ENCODE data around the gene PPIP5K2.

DNA sequence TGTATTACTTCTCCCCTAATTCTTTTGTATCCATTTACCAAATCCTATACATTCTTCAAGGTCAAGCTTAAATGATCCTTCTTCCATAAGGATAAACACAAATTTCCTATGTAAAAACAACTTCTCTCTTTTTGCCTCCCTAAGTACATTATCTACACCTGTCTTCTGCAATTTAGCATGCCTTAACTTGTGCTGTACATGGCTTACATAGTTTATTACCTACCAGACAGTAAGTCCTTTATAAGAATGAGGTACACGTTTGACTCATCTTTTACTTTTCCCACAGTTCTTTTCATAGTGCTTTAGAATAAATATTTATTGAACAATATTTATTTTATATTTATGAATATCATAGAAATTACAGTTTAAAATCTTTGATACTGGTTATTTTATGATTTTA, 33.6 kb upstream of the PPIP5K2 start:
- no peak for TF ChIP-seq POLR2A (IDR thresholded peaks at IDR 0.05)
- TF ChIP-seq, protein P1, sequence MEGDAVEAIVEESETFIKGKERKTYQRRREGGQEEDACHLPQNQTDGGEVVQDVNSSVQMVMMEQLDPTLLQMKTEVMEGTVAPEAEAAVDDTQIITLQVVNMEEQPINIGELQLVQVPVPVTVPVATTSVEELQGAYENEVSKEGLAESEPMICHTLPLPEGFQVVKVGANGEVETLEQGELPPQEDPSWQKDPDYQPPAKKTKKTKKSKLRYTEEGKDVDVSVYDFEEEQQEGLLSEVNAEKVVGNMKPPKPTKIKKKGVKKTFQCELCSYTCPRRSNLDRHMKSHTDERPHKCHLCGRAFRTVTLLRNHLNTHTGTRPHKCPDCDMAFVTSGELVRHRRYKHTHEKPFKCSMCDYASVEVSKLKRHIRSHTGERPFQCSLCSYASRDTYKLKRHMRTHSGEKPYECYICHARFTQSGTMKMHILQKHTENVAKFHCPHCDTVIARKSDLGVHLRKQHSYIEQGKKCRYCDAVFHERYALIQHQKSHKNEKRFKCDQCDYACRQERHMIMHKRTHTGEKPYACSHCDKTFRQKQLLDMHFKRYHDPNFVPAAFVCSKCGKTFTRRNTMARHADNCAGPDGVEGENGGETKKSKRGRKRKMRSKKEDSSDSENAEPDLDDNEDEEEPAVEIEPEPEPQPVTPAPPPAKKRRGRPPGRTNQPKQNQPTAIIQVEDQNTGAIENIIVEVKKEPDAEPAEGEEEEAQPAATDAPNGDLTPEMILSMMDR (IDR thresholded peaks at IDR 0.05 in 8 of 11, conservative IDR thresholded peaks at IDR 0.05 in 3 of 11): no peak

All from spleen (tissue), 7 donors.